GM12891 (cell line): Measurements from ENCODE around the gene AATK.

Experiments
- PAX5 ChIP-seq: IDR thresholded peaks from 2 replicates; pipeline ENCODE4 v1.6.1; 2011; ENCODE audit warnings: low read length, moderate library complexity, mild to moderate bottlenecking; ENCODE audit not compliant: insufficient read depth, severe bottlenecking
- POLR2A ChIP-seq: IDR thresholded peaks from 2 replicates; pipeline ENCODE4 v1.6.1; 2011; ENCODE audit warnings: low read depth, low read length, control low read depth
- POLR2AphosphoS5 ChIP-seq: IDR thresholded peaks from 2 replicates; pipeline ENCODE4 v1.6.1; 2011; ENCODE audit warnings: low read depth, low read length, control low read depth
- POU2F2 ChIP-seq: IDR thresholded peaks from 2 replicates; pipeline ENCODE4 v1.6.1; 2011; ENCODE audit warnings: low read depth, mild to moderate bottlenecking, control low read depth, low read length, moderate library complexity
- SPI1 ChIP-seq: IDR thresholded peaks from 2 replicates; pipeline ENCODE4 v1.6.1; 2011; ENCODE audit warnings: low read depth, low read length, control low read depth
- TAF1 ChIP-seq: IDR thresholded peaks from 2 replicates; pipeline ENCODE4 v1.6.1; 2011; ENCODE audit warnings: low read depth, low read length, control low read depth

- TF ChIP-seq POLR2A: no peak
- no peak for TF ChIP-seq TAF1
- no peak for TF ChIP-seq POLR2AphosphoS5
- no peak for TF ChIP-seq SPI1
- TF ChIP-seq POU2F2: no peak
- TF ChIP-seq PAX5: no peak
Measured at GRCh38 chr17:81083125-81083765, 82.8 kb downstream of the AATK start.
